Right ventricle myocardium inferior (tissue), 1 donor: ENCODE data around the gene POU2F2. TPM values are rescaled to one million over a fixed set of nuclear protein-coding genes. Genes with fewer than 3 reads are reported as not detected.

Experiments used
- ATAC-seq: fragments of 200-7000 bp; cut with Tn5 transposase; one replicate; pipeline ENCODE4 v1.9.1; 2020; ENCODE audit warnings: mild to moderate bottlenecking, moderate library complexity
- DNase-seq: peaks from one replicate; pipeline ENCODE4 v3.0.0; 2021; ENCODE audit errors: missing footprints
- intact Hi-C: fragments of 100-400 bp; cut with DNase I; formaldehyde crosslinking; loops from one replicate; pipeline ENCODE4 v1.11.0; 2022
- total RNA-seq: library from RNA; stranded (reverse); fragmentation: NEBNext Ultra II Directional; extraction: Animal tissue kit (Norgen Biotek cat#: 25700); gene quantifications from one replicate; pipeline ENCODE4 v1.2.1, GENCODE V29; 2021
- donor health status: DM: no; HTN: yes; CAD: no; lungs with severe emphysema.

POU2F2 gene
- total RNA-seq, 1 donor from 2014 or later = 1.5 TPM

DNA sequence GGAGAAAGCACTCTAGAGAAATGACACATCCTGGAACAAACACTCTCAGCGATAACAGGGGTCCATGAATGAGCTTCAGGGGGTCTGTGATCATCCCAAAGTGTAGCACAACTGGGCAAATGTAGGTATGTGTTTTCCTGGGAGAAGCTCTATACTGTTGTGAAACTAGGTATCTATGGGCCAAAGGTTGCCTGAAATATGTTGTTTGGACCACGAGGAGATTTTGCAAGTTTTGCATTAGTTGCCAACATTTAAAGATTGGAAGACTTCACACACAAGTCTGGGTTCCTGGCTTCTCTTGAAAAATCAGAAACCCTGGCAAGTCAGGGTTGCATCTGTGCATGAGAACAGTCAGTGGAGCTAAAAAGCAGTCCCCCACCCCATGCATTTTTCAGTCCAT, 26.7 kb upstream of the POU2F2 start:
- ATAC-seq = no peak
- no peak for DNase-seq

GRCh38 chr19:42156571-42156970, 24.3 kb upstream of the POU2F2 start:
- ATAC-seq (no peak), DNase-seq (no peak)
- intact Hi-C loops = no loop called here

More for the DNA sequence above, 26.7 kb upstream of the POU2F2 start:
- intact Hi-C loops = no loop called here

DNA sequence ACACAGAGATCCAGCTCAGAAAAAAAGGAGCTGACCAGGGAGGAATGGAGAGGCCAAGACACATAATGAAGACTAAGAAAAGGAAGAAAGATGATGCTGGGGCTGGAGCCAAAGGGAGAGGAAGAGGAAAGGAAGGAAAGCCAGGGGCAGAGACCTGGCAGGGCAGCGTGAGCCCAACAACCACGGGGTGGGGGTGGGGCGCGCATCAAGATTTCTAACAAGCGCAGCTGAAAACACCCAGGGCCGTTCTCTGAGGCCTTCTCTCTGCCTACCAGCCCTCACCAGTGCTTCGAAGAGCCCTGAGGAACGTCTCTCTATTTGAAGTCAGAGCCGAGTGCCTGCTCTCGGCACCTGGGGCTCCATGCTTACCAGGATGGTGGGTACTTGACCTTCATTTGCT, 23.6 kb upstream of the POU2F2 start:
- intact Hi-C loops = no loop called here
- no peak for DNase-seq
- no peak for ATAC-seq

DNA sequence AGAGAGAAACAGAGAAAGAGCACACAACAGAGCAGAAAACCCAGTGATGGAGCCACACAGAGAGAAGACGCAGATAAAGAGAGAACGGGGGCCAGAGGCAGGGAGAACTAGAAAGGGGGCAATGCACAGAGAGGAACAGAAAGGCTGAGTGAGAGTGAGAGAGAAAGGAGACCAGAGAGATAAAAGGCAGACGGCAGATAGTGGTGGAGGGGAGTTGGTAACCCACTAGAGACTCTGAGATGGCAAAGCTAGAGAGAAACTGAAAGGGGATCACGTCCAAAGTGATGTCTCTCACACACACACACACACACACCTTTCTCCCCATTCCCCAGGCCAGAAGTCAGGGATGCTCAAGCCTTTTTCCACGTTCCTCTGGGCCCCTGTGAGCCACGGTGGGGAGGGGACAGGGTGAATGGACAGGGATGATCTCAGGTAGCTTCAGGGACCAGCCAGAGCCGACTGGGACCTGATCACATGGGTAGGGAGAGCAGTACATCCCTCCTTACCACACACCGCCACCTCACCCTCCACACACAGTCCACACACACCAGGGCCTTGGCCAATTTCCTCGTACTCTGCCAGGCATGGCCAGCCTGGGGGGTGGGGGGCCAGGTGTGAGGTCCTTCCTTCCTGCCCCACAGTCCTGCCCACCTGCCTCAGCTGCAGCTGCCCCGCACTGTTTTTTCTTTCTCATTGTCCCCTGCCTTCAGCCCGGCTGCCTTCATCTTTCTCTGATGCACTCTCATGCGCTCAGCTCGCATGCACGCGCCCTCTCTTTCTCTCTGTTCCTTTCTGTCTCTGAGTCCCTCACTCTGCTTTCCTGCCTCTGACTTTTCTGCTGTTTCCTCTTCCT, 22.5 kb upstream of the POU2F2 start:
- DNase-seq (no peak), ATAC-seq (no peak)
- intact Hi-C loops = no loop called here

DNA sequence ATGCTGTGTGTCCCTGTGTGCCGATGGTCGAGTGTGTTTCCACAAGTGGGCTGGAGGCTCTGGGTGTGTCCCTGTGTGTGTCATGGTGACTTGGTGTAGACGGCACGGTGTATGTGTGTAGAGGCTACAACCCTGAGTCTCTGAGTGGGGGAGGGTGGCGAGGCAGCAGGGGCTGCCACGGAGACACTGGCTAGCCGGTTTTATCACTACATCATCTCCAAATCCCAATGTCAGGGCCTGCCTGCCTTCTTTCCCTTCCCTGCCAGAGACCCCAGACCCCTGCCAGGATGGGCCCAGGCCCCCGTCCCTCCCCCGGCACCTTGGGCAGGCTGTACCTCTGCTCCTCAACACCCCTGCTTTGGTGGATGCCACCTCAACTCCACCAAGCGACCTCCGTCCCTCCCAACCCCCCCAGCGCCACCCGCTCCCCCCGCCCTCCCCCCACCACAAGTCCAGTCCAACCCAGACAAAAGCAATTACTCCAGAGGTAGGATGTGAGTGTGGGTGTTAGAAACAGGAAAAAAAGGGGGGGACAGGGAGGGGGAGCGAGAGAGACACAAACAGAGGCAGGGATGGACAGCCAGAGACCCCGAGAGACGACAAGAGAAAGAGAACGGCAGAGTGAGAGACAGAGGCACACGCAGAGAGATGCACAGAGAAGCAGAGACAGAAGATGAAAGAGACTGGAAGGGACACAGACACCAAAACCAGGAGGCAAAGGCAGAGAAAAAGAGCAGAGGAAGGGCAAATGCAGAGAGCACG, 21.6 kb upstream of the POU2F2 start:
- intact Hi-C loops = no loop called here
- ATAC-seq (no peak), DNase-seq (no peak)

GRCh38 chr19:42152910-42153671, 20.8 kb upstream of the POU2F2 start:
- ATAC-seq = no peak
- intact Hi-C loops = no loop called here
- no peak for DNase-seq

DNA sequence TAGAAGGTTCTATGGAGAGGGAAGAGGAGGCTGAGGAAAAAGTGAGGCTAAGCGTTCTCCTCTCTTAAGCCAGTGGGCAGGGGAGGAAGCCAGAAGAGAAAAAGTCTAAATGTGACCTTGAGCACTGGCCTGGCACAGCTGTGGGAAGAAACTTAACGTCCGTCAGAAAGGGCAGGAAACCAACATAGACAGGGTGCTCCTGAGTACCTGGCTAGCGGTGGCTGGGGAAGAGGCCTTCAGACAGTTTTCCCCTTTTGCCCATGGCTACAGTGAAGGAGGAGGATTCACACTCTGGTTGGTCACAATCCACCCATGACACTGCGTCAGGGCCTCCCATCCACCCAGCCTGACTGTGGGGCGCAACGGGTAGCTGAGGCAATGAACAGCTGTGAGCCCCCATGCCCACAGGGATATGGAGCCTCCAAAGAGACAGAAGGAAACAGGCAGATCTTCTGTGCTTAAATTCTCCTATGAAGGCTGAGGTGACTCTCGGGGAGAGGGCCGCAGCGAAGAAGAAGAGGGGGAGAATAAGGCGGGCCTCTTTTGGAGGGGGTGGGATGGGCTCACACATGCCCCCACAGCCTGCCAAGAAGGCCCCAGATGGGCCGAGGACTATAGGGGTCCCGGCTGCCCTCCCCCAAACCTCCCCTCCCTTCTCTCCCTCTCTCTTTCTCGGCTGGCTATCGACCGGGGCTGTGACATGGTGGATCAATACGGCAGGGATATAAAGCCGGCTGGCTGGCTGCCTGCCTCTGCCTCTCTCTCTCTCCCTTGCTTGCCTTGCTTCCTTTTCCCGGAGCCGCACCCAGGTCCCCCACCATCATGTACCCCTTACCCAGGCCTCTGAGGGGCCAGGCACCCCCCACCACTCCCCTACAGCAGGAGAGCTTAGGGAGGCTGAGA, 19.8 kb upstream of the POU2F2 start:
- DNase-seq = no peak
- intact Hi-C loops = no loop called here
- no peak for ATAC-seq

DNA sequence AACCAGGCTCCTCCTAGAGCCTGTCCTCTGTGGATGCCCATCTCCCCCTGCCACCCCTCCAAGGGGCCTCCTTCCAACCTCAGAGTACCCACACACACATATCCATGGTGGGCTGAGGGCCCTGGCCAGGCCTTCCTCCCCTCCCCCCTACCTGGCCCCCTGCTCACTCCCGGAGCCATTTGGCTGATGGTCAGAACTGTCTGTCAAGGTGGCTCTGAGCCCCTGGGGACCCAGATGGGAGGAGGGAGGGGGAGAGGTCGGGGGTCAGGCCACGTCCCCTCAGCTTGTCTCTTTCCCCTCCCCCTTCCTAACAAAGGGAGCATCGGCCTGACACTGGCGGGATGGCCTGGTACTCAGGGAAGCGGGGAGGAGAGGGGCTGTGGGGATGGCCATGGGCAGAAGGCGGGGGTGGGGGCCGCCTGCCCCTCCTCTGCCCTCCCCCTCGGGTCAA, 18.7 kb upstream of the POU2F2 start:
- intact Hi-C loops = no loop called here
- ATAC-seq = no peak
- DNase-seq = no peak

DNA sequence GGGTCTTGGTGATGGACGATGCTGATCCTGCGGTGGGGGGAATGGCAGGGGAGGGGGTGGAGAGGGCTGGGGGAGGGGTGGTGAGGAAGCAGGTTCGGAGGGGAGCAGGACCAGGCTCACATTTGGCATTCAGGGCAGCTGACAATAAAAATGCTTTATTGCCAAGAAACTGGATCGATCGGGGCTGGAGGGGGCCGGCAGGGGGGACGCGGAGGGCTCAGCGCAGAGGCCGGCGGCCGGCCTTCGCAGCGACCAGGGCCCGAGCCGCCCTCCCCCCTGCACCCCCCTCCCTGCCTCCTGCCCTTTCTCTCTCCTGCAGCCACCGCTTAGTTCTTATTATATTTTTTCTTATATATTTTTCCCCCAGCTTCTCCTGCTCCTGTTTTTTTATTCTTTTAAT, 18.1 kb upstream of the POU2F2 start:
- DNase-seq = no peak
- no peak for ATAC-seq
- intact Hi-C loops = no loop called here

DNA sequence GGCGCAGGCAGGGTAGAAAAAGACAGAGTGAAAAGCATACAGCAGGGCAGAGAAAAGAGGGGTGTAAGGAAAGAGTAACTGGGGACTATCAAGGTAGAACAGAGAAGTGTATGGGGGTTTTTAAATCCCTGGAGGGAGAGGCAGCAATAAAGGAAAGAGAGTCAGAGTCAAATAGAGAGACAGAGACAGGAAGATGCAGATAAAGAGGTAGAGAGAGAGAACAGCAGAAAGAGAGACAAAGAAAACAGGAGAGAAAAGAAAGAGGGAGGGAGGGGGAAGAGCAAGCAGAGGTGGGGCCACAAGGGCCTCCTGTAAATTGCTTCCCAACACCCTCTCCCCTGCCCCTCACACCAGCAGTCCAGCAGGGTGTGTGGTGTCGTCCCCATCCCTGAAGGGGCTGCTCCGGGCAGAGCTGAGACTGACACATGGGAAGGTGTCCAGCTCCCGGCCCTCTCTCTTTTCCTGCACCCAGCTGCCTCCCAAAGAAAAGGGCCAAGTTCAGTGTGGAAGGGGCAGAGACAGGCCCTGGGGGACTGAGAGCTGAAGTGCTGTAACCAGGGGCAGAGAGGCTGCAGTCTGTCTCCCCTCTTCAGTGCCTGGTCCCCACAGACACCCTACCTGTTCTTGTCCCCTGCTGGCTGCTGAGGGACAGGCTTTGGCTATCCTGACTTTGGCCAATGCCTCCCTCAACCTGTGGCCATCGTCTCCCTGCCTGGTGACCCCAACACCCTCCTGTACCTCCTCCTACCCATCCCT, 17.4 kb upstream of the POU2F2 start:
- intact Hi-C loops = no loop called here

DNA sequence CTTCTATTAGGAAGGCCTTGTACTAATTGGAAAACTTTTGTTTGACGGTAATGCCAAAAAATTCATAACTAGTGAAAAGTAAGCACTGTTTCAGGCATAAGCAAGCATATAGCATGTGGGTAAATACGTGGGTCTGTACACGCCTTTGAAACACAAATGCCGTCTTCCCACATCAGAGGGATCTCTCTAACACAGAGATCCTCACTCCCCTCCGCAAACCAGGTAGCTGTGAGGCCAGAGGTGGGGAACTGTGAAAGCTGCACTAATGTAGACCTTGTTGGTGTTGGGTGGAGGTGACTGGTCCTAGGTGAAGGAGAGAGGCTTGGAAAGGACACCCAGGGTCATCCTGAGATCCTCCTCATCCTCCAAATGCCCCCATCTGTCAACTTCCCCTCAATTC, 16.0 kb upstream of the POU2F2 start:
- ATAC-seq (no peak), DNase-seq (no peak)
- intact Hi-C loops = no loop called here

More for the DNA sequence above, 17.4 kb upstream of the POU2F2 start:
- ATAC-seq = no peak
- DNase-seq = no peak

- intact Hi-C loops = no loop called here
- ATAC-seq = no peak
- DNase-seq = no peak
These were observed 11.3 kb upstream of the POU2F2 start for GRCh38 chr19:42143341-42144234.

DNA sequence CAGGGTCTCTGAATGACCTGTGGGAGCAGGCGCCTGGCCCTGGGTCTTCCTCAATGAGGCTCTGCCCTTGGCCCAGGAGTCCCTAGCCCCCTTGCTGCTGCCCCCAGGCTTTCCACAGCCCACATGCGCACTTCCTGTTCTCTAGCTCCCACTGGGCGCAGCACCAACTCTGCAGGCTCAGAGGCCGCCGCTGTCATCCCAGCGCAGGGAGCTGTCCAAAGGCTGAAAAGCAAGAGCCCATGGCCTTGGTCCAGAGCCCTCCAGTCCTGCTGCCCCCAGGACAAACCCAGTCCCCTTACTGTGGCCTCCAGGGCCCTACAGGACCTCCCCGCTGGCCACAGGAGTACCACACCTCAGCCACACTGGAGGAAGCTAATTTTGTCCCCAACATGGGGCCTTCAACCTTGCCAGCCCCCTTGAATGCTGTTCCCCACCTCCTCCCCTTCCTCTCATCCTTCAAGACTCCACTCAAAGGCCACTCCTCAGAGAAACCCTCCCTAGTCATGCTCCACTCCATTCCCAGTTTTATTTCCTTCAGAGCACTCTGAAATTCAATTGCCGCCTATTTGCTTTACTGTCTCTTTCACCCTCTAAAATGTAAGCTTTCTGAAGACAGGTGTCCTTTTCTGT, 8.0 kb upstream of the POU2F2 start:
- ATAC-seq = peak; percentile 60
- DNase-seq = peak; percentile 83
- intact Hi-C loops = no loop called here

DNA sequence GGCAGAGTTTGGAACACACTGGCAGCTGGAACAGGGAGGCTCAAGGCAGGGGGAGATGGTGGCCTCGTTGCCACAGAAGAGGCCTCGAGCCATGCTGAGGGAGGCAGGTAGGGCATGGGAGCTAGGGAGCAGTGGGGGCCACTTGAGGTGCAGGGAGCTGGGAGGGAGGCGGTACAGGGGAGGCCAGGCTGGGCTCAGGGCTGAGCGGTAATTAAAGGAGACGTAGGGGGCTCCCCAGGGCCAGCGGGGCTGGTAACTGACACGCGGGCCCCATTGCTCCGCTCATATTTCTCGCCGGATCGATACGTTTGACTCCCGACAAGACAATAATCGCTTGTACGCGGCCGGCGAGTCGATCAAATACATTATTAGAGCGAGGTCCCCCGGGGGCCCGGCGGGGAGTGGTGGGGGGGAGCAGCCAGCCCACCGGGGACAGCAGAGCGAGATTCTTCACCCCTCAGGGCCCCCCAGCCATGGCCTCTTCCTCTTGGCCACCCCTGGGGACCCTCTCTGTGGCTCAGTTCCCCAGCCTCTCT, 2.4 kb upstream of the POU2F2 start:
- intact Hi-C loops = loop anchor here (10.0 kb wide), 1 partner anchor 190 kb away; the partner anchor contains the start of gene MEGF8
- DNase-seq (no peak), ATAC-seq (no peak)

DNA sequence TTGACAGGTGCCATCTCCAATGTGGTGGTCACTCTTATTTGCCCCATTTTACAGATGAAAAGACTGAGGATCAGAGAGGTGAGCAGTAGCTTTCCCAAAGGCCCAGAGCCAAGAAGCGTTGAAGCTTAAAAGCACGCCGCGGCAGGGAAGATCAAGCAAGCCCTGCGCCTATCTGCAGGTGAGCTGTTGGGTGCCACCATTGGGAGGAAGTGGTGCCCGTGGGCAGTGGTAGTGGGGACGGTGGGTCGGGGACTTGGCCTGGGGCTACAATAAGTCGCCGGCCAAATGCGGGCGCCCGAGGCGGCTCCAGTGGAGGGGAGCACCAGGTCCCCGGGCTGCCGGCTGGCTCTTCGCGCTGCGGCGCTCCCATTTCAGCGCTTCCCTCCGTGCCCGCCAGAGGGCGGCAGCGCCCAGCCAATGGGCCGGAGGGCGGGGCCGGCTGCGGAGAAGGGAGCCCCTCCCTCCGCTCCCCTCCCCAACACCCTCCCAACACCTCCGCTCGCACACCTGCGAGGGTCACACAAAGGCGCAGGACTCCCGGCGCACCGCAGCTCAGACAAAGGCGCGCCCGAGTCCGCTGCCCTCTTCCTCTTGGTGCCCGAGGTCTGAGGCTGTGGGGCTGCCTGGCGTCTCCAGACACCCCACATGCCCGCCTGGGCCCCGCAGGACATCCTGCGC, 744 bp upstream of the POU2F2 start:
- peak; percentile 65 for ATAC-seq
- intact Hi-C loops = loop anchor here (2.0 to 10.0 kb wide), 3 partner anchors 52 to 192 kb away; partner anchors contain the start of gene MEGF8
- DNase-seq = peak; percentile 90
